DMS153 treated with DMSO at 0.1 percent for 48 hours (cell line): Measurements from ENCODE around the gene RBM45.
"Not testable (repeated sequence)": the region's sequence is repeated elsewhere in the genome, so short reads cannot be mapped to it uniquely, and the experiment has no call there.

ENCODE experiments used
- DNase-seq: peaks from one replicate; lab custom pipeline; 2025; ENCODE audit not compliant: unreplicated experiment; lab: John Stamatoyannopoulos, UW

Gene RBM45

DNA sequence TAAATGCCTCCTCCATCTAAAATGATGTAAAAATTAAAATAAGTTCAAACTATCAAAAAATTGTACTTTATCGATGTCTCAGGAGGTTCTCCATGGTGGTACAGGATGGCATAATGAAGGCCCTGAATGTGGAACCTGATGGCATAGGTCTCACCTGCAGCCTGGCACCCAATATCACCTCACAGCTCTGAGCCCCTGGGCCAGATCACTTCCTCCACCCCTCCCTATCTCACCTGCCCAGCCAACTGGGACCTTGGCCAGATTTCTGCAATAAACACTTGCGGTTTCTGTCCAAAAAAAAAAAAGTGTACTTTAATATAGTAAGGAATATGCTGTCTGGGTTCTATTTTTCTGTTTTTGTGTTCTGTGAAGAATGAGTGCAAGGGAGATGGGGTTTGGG is 6.7 kb upstream of the RBM45 start:
- no peak for DNase-seq

DNA sequence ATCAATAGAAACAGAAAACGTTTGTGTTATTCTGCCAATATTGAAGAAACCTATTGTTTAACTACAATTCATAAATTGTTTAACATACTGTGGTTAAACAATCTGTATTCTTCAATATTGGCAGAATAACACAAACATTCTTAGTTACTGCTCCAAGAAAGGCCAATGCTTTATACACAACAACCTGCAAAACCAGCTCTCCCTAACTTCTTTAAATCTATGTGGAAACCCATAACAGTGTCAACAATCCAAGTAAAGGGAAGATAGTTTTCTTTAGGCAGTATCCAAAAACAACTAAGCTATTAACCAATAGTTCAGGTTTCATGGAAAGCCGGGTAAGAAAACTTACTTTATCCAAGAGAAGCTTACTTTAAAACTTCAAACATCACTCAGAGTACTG is 6.2 kb upstream of the RBM45 start:
- DNase-seq, result no peak

DNA sequence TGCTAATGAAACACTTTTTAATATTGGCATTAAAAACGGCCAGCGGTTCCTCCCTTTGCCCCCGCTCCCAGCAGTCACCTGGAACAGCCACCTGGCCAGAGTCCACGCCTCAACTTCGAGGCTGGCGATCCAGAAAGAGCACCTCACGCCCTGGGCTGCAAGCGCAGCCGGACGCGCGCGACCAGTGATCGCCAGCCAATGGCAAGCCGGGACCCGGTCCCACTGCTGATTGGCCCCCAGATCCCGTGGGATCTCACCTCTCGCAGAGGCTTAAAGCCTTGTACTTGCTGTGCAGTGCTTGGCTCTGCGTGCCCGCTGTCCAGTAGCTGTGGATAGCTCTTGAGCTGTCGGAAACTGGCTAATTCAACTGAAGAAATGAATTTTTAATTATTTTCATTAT is 4.1 kb upstream of the RBM45 start:
- DNase-seq, result no peak

DNA sequence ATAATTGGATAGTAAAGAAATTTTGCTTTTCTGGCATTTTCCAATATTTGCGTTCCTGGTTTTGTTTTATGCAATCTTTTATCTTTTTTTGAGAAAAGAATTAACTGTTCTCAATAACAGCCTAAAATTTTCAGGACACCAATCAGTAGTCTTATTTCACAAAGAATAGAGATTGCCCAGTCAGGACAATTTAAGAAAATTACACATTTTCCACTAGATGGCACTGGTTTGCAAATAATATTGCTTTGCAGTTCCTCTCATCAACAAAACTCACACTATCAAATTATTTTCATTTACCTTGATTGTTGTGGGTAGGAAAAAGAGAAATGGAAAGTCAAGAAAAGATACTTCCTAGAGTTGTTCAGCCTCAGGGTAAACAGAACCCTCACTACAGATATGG is 2.4 kb upstream of the RBM45 start:
- peak; percentile 63 for DNase-seq

DNA sequence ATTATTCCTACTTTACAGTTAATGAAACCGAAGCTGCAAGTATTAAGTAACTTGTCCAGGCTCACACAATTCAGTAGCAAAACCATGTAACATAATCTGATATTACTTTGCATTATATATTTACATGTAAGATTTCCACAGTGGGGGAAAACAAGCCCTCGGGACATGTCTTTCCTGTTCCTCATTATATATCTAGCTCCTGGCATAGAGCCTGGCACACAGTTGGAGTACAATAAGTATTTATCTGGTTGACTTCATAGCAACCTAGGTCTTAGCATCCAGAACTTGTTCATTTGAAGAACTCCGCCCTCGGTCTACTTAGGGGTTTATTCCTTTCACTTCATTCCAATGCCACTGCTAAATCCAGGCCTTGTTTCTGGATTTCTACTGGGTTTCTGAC is 1.6 kb upstream of the RBM45 start:
- no peak for DNase-seq

DNA sequence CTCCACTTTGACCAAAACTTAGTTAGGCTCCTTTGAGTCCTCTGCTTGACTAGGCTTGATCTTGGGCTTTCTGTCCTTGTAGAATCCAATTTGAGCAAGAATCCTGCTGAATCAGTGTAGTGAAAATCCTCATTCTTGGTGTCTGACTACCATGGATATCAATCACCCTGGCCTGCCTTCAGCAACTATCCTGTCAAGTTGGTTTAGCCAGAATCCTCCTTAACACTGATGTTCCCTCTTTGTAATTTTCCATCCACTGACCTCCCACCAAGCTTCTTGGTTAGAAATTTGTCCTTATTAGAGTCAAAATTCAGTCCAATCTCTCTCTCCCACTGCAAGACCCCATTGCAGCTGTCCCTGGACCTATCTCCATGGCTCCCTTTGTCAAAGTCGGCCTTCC is 494 bp upstream of the RBM45 start:
- DNase-seq, result no peak

DNA sequence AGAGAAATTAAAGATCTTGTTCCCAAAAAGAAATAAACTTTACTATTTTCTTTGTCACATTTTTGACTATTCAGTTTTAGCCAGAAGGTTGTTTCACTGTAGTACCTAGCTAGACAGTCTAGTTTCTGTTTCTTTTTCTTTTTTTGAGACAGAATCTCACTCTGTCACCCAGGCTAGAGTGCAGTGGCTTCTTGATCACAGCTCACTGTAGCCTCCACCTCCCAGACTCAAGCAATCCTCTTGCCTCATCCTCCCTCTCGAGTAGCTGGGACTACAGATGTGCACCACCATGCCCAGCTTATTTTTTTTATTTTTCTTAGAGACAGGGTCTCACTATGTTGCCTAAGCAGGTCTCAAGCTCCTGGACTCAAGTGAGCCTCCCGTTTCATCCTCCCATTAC is 2.2 kb downstream of the RBM45 start:
- no peak for DNase-seq

DNA sequence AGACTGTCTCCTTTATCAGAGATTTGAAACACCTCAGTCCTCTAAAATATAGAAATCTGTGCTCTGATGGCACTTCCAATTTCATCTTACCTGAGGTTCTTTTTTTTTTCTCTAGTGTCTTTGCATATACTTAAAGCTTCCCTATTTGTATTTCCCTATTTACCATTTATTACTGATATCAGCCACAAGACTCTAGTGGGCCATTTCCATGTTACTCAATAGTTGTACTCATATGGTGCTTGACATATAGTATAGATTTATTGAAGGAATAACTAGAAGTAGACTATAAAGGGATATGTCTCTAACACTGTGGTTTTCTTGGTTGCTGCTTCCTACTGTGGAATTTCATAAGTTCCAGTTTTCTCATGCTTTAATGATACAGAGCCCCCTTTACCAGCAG is 3.0 kb downstream of the RBM45 start:
- no peak for DNase-seq

DNA sequence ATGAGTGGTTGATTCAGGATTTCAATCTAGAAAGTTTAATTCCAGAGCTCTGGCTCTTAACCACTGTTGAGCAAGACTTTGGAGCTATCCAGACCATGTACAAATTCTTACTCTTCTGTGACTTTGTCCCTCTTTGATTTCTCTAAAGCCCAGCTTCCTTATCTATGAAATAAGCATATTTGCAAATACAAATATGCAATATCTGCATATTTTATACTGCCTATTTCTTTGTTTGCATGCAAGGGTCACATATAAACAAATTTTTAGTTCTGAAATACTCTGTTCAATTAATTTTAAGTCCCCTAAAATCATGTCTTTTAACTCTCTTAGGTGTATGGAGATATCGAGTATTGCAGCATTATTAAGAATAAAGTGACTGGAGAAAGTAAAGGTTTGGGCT is 5.5 kb downstream of the RBM45 start:
- DNase-seq, result no peak

DNA sequence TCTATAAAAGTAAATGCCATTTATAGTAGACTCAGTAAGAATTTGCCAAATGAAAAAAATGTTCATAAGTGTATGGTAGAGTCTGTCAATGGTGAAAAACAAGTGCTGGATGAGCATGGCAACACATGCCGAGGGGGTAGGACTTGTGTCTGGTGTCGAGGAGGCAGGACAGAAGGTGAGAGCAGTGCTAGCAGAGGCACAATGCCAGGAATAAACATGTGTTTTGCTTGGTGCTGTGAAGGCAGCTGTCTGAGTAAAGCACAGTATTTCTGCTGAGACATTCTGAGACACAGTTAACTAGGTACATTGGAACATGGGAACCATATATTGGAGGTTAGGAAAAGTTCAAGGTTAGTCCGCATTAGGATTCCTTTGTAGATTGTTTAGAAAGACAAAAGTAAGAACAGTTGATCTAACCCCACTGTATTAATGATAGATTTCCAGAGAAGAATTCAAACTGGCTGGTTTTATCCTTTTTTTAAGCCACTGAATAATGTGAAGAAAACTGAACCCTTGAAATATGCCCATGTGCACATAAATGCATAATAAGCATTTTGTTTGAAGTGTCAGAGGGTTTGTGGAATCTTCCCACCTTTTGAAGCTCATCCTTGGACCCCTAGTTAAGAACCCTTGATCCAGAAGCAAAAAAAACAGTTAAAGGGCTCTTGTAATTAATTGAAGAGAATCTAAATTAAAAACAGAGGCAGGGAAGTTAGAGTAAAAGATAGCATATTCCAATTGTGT is 7.1 kb downstream of the RBM45 start:
- no peak for DNase-seq

DNA sequence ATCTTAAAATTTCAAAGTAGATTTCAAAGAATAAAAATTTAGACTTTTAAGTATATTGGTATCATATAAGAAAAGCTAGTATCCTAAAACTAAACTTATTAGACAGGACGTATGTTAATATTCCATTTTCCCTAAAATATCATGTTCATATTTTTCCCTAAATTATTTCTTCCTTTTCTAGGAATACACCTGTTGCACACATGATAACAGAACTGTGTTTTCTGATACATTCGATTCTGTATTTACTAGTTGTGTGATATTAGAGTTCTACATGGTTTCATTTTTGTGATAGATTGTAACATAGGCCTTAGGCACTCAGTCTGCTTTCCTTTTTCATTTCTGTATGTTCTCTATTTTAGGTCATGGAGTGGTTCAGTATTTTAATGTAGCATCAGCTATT is 10.9 kb downstream of the RBM45 start:
- no peak for DNase-seq

DNA sequence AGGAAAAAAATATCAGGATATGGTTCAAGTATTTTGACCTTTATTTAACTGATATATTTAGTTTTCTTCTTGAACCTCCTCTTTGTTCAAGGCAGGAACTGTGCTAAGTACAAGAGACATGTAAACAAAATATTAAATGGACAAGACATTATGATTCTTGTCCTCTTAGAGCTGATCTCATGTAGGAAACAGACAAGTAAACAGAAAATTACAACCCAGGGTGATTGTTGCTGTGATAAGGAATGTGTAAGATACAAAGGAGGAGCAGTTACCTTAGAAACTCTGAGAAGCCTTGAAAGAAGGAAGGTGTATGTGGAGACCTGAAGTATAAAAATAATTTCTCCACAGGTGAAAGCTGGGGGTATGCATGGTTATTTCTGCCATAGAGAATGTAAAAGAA is 12.9 kb downstream of the RBM45 start:
- DNase-seq, result no peak

DNA sequence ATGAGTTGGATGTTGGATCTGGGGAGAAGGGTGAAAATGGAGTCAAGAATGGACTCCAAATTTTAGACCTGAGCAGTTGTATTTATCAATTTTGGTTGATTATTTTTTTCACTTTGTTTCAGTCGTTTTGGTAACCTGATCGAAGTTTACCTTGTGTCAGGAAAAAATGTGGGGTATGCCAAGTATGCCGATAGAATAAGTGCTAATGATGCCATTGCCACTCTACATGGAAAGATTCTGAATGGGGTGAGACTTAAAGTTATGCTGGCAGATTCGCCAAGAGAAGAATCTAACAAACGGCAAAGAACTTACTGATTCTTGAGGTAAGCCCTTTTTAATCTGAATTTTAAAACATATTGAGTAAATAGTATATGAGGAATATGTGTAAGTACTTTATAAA is 13.6 kb downstream of the RBM45 start:
- DNase-seq, result no peak

DNA sequence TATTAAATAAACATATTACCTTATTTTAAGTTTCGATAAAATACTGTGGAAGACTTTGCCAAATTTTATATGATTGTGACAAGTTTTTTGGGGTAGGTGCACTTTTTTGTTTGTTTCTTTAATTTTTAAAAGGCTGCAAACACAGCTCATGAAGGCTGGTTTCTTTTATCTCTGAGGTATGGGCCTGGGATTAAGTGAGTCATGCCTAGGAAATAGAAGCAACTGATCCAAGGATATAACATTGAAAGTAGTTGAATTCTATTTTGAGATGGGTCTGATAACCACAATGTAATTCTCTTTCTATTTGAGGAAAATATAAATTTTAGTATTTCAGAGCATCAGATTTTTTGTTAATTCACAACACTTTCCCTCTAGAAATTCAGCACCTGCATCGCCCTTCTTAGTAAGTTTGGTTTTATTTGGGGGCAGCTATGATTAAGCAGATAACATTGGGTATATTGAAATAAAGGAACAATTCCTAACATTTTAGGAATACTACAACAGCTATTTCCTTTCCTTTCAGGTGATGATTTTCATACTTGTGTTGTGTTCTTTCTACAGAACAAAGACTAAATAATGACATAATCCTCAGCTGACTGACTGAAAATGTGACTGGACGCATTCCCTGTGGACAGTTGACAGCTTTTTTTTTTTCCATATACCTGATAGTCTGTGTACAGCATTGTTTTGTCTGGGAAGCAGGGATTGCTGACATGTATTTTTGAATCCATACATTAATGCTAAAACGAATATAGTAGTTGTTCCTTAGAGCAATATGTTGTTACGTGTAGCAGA is 16.8 kb downstream of the RBM45 start:
- DNase-seq, result no peak

DNA sequence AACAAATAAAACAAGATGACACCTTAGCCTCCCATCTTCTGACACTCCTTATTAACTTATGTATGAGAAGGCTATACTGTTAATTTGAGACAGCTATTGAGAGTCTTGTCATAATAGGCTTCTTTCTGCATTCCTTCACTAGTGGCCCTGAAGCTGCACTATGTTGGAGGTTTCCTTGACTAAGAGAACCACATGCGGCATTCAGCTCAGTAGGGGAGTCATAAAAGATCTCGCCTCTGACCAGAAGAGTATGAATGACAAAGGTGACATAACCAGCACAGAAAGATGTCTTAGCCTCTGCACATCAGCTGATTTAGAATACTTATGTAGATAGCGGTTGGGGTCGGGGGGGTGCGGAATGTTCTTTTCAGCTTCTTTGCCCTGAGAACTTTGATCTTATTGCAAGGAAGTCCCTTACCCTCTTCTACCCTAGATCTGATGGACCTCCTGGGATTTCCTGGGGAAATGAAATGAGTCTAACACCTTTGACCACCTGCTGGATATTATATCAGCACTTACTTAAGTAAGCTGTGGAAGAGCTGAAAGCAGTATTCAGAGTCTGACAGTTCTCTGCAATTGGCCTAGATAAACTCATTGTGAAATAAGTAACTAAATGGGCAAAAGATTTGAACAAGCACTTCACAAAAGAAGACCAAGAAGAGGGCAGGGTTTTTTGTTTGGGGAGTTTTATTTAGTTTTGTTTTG is 24.2 kb downstream of the RBM45 start:
- no peak for DNase-seq

DNA sequence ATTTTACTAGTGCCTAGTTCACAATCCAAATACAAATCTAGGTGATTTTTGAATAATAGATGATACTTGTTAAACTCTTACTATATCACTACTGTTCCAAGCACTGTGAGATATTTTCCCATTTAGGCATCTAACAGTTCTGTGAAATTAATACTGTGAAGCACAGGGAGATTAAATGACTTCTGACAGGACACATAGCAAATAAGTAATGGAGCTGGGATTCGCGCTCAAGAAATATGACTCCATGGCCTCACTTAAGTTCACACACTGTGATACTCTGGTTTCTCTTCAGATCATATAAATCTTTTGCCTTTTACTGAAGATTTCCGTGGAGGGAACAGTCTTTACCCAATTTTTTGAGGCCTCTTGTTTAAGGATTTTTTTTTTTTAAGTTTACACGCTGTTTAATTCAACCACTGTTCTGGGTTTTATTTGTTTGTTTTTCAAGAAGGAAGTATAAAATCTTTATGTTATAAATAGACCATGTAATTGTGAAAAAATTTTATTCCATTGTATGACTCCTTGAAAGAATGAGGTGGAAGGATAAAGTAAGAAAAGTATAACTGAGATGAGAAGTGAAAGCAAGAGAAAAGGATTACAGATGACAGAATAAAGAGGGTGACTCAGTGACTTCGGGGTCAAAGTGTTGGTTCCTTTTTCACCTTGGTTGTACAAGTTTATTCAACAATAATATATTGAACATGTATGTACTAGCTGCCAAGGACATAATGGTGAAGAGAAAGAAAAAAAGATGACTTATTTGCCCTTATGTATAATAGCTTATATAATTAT is 30.2 kb downstream of the RBM45 start:
- no peak for DNase-seq

DNA sequence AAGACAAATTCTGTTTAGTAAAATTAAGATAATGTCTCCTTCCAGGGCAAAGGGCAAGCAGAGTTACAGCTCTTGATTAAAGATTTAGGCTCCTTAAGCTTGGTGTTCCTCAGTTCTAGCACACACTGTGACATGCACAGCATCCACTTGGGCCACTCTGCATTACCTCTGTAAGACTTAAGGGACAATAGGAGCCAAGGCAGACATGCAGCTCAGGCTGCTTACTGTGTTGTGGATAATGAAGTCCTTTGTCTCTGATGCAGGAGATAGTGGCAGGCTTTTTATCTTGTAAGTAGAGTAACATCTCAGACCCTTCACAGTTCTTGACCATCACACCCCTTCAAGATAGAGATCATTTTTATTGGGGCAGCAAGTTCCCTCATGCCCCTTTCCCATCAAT is 31.2 kb downstream of the RBM45 start:
- no peak for DNase-seq

DNA sequence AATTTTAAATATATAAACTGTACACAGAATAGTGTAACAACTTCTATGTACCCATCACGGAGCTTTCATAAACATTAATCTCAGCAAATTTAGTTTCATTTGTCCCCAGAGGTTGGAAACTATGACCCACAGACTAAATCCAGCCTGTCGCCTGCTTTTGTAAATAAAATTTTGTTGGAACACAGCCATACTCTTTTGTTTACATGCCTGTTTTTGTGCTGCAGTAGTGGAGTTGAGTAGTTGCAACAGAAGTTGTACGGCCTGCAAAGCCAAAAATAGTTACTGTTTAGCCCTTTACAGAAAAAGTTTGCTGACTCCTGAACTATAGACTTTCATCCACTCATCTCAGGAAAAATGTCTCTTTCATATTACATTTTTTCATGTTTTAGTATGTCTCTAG is 39.8 kb downstream of the RBM45 start:
- DNase-seq, result peak; percentile 28

DNA sequence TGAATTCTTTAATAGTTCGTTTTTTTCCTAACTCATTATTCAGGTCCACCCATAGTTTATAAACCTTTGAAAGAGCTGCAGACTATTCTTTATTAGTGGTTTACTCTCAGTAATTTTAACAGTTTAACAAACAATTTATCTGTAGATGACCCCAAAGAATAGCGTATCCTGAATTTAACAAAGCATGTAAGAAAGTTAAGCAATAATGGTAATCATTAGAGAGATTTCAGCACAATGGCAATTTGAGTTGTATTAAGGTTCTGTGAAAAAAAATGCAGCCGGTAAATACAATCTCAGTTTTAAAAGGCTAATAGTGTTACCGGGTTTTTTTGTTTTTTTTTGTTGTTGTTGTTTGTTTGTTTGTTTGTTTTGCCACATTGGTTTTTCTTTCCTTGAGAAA is 40.3 kb downstream of the RBM45 start:
- no peak for DNase-seq

DNA sequence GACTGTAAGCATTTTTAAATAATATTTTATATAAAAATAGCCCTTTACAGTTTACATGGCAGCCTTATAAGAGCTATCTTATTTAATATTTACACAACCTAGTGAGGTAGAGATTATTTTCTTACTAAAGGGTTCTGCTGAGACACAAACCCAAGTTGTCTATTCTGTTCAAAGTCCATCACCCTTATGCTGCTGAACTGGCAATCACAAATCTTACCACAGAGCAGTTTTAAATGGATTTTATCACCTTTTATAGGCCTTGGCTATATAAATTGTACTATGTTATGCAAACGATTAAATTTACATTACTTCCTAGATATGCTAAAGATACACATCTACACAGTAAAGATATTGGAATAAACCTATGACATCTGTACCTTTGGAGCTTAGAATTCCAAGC is 40.7 kb downstream of the RBM45 start:
- DNase-seq, result no peak

DNA sequence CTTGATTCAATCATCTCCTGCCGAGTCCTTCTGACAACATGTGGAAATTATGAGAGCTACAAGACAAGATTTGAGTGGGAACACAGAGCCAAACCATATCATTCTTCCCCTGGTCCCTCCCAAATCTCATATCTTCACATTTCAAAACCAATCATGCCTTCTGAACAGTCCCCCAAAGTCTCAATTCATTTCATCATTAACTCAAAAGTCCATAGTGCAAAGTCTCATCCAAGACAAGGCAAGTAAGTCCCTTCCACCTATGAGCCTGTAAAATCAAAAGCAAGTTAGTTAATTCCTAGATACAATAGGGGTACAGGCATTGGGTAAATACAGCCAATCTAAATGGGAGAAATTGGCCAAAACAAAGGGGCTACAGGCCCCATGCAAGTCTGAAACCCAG is 41.6 kb downstream of the RBM45 start:
- DNase-seq, result not testable (repeated sequence)
